Tongue (tissue), 2 donors: Measurements from ENCODE around the gene VSX1. TPM values are rescaled to one million over a fixed set of nuclear protein-coding genes. Genes with fewer than 3 reads are reported as not detected.

Source experiments
- DNase-seq: peaks from one replicate; pipeline ENCODE4 v3.0.0-alpha.2; 2015
- total RNA-seq: library from RNA; depleted of rRNA; stranded (reverse); fragments of >200 nt; gene quantifications from one replicate; pipeline ENCODE4 v1.2.3, GENCODE V29; 2014

Gene VSX1
- total RNA-seq, 1 donor from 2014 or later = not detected

DNA sequence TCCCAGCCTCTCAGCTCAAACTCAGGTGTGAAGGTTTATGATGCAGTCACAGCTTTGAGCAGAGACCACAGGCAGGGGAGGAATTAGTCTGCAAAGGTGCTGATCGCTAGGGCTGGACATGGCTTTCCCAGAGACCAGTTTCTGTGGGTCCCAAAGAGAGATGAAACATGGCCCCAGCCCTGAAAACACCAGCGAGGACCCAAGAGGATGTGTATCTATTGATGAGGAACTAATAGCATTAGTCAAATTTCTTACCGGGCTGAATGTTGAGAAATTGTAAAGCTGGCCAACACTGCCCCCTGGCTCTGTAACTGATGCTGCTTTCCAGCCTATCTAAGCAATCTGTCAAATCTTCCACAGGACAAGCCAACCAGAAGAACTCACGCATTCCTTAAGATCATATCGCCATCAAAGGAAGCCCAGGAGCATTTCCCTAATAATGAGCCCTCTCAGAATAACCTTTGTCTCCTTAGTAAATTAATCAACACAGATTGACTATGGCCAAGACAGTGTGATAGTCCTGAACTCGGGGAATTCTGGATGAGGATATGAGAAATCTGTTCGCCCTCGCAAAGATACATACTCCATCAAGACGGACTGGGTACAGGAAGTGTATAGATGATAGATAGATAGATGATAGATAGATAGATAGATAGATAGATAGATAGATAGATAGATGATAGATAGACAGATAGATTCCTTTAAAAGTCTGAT, 16.2 kb downstream of the VSX1 start:
- peak; percentile 84 for DNase-seq

GRCh38 chr20:25065072-25065624, 16.8 kb downstream of the VSX1 start:
- no peak for DNase-seq

GRCh38 chr20:25064561-25065071, 17.3 kb downstream of the VSX1 start:
- DNase-seq = no peak

DNA sequence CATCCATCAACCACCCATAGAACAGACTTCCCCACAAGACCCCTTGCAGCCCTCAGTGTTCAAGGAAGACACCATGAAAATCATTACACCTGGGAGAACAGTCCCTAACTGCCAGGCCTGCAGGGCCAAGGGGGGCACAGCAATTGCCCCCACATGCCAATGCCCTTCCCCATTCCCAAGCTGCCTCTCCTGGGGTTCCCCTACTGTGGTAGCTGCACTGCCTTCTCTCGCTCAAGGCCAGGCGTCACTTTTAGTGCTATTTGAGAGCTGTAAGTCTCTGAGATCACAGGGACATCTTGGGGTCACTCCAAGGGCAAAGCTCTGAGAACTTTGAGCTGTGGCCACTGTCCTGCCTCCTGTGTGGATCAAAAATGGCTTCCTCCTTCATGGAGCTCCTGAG, 18.0 kb downstream of the VSX1 start:
- DNase-seq = no peak

GRCh38 chr20:25063546-25063945, 18.4 kb downstream of the VSX1 start:
- no peak for DNase-seq

GRCh38 chr20:25062841-25063240, 19.1 kb downstream of the VSX1 start:
- DNase-seq = no peak

DNA sequence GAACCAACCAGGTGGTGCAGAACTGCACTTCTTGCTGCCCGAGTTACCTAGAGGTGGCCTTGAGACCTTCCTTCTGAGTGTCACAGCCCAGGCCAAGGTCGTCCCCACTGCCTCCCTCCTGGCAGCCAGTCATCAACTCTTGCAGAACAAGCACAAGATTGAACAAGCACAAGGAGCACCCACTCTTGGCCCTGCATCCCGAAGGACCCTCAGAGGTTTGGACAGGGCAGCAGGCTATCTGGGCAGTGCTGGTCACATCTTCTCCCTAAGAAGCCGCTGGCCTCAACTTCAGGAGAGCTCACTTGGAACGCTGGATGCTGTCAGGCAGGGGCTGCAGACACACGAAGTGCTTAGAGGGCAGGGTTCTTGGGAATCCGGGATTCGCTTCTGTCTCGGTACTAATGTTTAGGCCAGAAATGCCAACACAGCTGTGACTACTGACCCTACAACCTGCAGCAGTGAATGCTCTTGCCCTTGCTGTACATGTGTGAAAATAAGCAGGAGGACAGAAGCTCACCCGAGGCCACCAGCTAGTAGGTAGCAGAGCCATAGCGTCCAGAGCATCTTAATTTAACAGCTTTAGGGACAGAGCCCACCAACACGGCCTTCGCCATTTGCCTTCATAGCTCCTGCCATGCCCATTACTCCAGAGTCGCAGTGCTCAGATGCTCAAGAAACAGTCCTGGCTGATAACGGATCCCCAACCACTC, 20.0 kb downstream of the VSX1 start:
- DNase-seq = no peak

- DNase-seq = no peak
Measured at GRCh38 chr20:25061103-25061799, 20.7 kb downstream of the VSX1 start.

- DNase-seq = no peak
Measured at GRCh38 chr20:25059866-25060465, 22.0 kb downstream of the VSX1 start.

- DNase-seq = peak; percentile 68
Measured at GRCh38 chr20:25058847-25059810, 22.8 kb downstream of the VSX1 start.

DNA sequence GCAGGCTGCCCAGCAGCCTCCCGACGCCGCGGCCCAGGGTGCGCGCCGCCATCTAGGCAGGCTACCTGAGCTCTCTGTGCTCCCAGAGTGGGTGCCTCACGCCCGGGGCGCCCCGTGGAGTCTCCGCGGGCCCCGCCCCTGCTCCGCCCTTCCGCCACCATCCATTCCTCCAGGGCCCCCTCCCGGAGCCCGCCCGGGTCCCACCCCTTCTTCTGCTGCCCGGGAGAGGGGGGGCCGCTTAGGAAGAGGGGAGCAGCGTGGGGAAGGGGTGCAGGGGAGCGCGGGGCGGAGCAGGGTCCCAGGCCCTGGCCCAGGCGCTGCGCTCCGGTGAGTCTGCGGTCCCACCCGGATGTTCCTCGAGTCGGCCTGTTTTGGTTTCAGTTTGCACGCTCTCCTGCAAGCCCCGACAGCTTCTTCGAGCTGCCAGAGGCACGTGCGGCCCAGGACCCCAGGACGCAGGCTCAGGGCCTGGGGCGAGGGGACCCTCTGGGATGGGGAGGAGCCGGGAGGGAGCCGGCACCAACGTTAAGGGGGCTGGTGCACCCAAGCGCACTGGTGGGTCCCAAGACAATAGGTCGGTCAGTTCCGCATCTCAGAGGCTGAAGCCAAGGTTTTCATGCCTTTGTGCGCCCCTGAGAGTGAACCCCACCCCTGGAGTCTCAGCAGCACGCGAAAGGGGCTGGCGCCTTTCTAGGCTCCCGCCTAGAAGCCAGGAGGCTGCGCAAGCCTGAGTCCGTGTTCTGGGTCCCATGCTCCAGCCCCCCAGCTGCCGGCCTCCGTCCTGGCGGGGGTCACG, 23.7 kb downstream of the VSX1 start, which contains the start of gene ACSS1:
Gene ACSS1 (minus strand): TSS at position 89 of the 796 bp plus-strand sequence. CDS start 37 bp downstream, at position 52.
- DNase-seq = peak; percentile 74

- DNase-seq = peak; percentile 71
Measured at GRCh38 chr20:25057234-25058050, 24.5 kb downstream of the VSX1 start.

DNA sequence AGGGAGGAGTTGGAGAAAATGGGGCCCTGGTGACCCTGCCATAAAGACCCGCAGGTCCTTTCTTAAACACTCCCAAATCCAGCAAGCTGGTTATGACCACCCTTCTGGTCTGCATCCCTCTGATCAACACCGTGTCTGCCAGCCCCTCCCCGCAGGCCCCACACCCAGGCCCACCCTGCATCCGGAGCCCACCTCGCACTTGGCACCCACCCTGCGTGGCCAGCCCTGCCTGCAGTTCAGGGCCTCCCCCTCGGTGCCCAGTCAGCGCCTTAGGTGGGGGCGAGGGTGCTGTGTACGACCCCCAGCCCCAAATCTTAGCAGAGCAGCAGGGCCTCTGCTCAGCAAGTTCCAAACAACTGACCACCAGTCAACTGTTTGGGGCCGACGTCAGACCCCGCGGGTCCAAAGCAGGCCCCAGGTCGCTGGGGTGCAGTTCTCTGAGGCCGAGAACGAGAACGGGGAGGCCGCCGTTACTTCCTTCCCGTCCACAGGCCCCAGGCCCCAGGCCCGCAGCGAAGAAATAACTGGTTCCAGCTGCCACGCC, 25.2 kb downstream of the VSX1 start:
- no peak for DNase-seq

GRCh38 chr20:25055711-25056495, 26.0 kb downstream of the VSX1 start:
- no peak for DNase-seq

GRCh38 chr20:25054995-25055629, 26.8 kb downstream of the VSX1 start:
- no peak for DNase-seq

DNA sequence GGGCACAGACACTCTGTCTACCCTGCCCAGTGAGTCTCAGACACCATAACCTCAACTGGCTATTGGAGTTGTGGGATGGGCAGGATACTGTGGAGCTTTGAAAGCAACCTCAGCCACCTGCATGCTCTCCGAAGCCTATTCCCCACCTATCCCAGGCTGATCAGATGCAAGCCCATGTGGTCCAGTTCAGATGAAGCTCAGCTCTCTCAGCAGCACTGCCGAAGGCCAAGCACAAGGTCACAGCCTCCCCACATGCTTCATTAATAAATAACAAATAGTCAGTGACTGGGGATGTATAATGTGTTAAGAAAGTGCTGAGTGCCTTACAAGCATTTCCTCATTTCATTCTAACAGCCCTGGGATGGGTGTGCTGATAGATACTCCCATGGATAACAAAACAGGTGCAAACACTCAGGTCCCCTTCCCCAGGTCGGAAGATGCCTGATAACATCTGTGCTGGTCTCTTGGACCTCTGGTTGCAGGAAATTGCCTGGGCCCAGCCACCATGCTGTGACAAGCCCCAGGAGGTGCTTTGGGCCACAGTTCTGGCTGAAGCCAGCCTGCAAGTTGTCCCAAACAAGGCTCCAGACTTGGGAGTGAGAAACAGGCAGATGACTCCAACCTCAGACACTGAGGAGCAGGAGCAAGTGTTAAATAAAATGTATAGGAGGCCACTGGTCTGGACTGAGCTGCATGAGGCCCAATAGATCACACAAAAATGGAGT, 27.7 kb downstream of the VSX1 start:
- no peak for DNase-seq
